Common myeloid progenitor, CD34-positive (primary cell): ENCODE results near the gene FRMPD3.
"Not testable (repeated sequence)": the region's sequence is repeated elsewhere in the genome, so short reads cannot be mapped to it uniquely, and the experiment has no call there.

Source experiments
- CTCF ChIA-PET: fragments of 350-600 bp; sonication (Branson Sonifier 250); formaldehyde crosslinking; loops from one replicate; lab custom pipeline; 2021; ENCODE audit warnings: antibody characterized with exemption; lab: Charles Lee
- POLR2A ChIA-PET: fragments of 350-600 bp; sonication (Branson Sonifier 250); formaldehyde crosslinking; loops from one replicate; lab custom pipeline; 2021; ENCODE audit warnings: antibody characterized with exemption; lab: Charles Lee
- DNase-seq, 3 donors: peaks; one replicate each; pipeline versions ENCODE4 v3.0.0 to v3.0.0-alpha.2; 2013
- H3K27ac ChIP-seq, 2 experiments: 1 replicate in 1 of 2; 2 replicates in 1 of 2; pipeline ENCODE4 v1.7.0; 2013; ENCODE audit warnings: inconsistent platforms in 2 of 2, low read length in 2 of 2, mild to moderate bottlenecking in 2 of 2, low read depth in 1 of 2, moderate library complexity in 1 of 2; ENCODE audit not compliant: severe bottlenecking in 2 of 2, insufficient read depth in 1 of 2, poor library complexity in 1 of 2
- H3K27me3 ChIP-seq, 5 experiments: replicated peaks in 2 of 5; 1 replicate in 3 of 5; 2 replicates in 2 of 5; pipeline versions ENCODE4 v1.6.1 to v1.7.0; 2013; ENCODE audit warnings: low read length in 4 of 5, mild to moderate bottlenecking in 2 of 5, moderate library complexity in 2 of 5, inconsistent platforms in 1 of 5; ENCODE audit not compliant: insufficient read depth in 5 of 5, control insufficient read depth in 4 of 5
- H3K36me3 ChIP-seq, 4 experiments: 1 replicate in 2 of 4; 2 replicates in 2 of 4; pipeline versions ENCODE4 v1.6.1 to v1.7.0; 2013; ENCODE audit warnings: low read length in 3 of 4, control low read depth in 1 of 4, mild to moderate bottlenecking in 1 of 4; ENCODE audit not compliant: control insufficient read depth in 4 of 4, insufficient read depth in 4 of 4
- H3K4me1 ChIP-seq, 4 experiments: 1 replicate in 3 of 4; 2 replicates in 1 of 4; pipeline versions ENCODE4 v1.6.1 to v1.7.1; 2013; ENCODE audit warnings: low read length in 3 of 4, mild to moderate bottlenecking in 3 of 4, control low read depth in 1 of 4, inconsistent platforms in 1 of 4, moderate library complexity in 1 of 4; ENCODE audit not compliant: control insufficient read depth in 4 of 4, insufficient read depth in 4 of 4; ENCODE audit errors: control extremely low read depth in 1 of 4
- H3K4me3 ChIP-seq, 7 experiments: 1 replicate in 4 of 7; 2 replicates in 3 of 7; pipeline versions ENCODE4 v1.5.1 to v1.7.0; 2013; ENCODE audit warnings: mild to moderate bottlenecking in 7 of 7, low read length in 6 of 7, moderate library complexity in 6 of 7, inconsistent platforms in 2 of 7, low read depth in 2 of 7, control low read depth in 1 of 7; ENCODE audit not compliant: insufficient read depth in 4 of 7, control insufficient read depth in 1 of 7; ENCODE audit errors: extremely low read depth in 1 of 7
- H3K9me3 ChIP-seq, 5 experiments: 1 replicate in 4 of 5; 2 replicates in 1 of 5; pipeline versions ENCODE4 v1.6.1 to v1.7.1; 2013; ENCODE audit warnings: low read length in 4 of 5, mild to moderate bottlenecking in 2 of 5, inconsistent platforms in 1 of 5, low read depth in 1 of 5, moderate library complexity in 1 of 5; ENCODE audit not compliant: control insufficient read depth in 4 of 5, insufficient read depth in 2 of 5; ENCODE audit errors: control extremely low read depth in 1 of 5
- WGBS: methylation state at CpG from one replicate; pipeline ENCODE4 v1.1.5; 2013; ENCODE audit not compliant: insufficient coverage; 5-methylcytosine and 5-hydroxymethylcytosine counted together

Gene FRMPD3

GRCh38 chrX:107471420-107471819 lies 22.0 kb downstream of the FRMPD3 start:
- POLR2A ChIA-PET, H3K27ac ChIP-seq, CTCF ChIA-PET, H3K4me3 ChIP-seq, H3K9me3 ChIP-seq, H3K4me1 ChIP-seq, DNase-seq, H3K36me3 ChIP-seq: not testable (repeated sequence)
- peaks cover 0 to 14% (median 0%) of the 10 kb centered on the region in 5 experiments for H3K27me3 ChIP-seq
- WGBS: no CpG with 5 or more reads among the region's 4 CpGs

GRCh38 chrX:107477406-107477805 lies 28.0 kb downstream of the FRMPD3 start:
- H3K36me3 ChIP-seq: no peaks in the 10 kb centered on the region
- H3K27me3 ChIP-seq: peaks cover 0 to 13% (median 0%) of the 10 kb centered on the region in 5 experiments
- H3K4me3 ChIP-seq: no peak overlapping the region
- WGBS: 93% methylated on average over 3 of the region's 4 CpGs
- H3K27ac ChIP-seq: no peak overlapping the region
- DNase-seq: no peak
- no peaks in the 10 kb centered on the region for H3K9me3 ChIP-seq
- H3K4me1 ChIP-seq: no peaks in the 10 kb centered on the region
- ChIA-PET CTCF (no interaction called here), POLR2A (interaction anchor here (0.7 kb wide), 1 partner anchor 122 kb away, joined by 6 read pairs; no protein-coding TSS in a partner anchor)

- ChIA-PET CTCF (no interaction called here), POLR2A (no interaction called here)
- H3K36me3 ChIP-seq: no peaks in the 10 kb centered on the region
- no peak overlapping the region for H3K4me3 ChIP-seq
- no peaks in the 10 kb centered on the region for H3K4me1 ChIP-seq
- no peak overlapping the region for H3K27ac ChIP-seq
- H3K27me3 ChIP-seq: peaks cover 0 to 16% (median 0%) of the 10 kb centered on the region in 5 experiments
- H3K9me3 ChIP-seq: no peaks in the 10 kb centered on the region
- WGBS: 81% methylated on average over 4 of the region's 5 CpGs
- no peak for DNase-seq
Observed at GRCh38 chrX:107480272-107480671, 30.8 kb downstream of the FRMPD3 start.

DNA sequence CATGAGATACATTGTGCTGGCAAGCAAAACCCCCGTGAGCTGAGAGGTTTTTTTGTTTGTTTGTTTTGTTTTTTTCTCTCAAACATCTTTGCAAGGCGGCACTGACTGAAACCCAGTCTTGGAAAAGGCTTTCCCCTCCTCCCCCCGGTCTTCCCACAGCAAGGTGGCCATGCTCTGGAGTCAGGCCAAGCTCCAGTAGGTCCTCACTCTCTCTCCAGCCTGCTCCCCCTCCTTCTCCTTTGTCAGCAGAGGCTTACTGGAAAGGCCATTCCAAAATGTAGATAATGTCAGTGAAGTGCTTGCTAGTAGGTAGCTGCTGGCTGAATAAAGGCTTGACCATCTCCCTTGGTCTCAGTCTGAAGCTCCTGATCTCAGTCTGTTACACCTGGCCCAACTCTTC lies 32.6 kb downstream of the FRMPD3 start:
- Histone ChIP-seq H3K36me3 (no peaks in the 10 kb centered on the region), H3K9me3 (no peaks in the 10 kb centered on the region), H3K27ac (no peak overlapping the region), H3K4me1 (no peaks in the 10 kb centered on the region), H3K27me3 (peaks cover 0 to 21% (median 0%) of the 10 kb centered on the region in 5 experiments), H3K4me3 (no peak overlapping the region)
- 39% methylated on average over 2 of the region's 3 CpGs for WGBS
- ChIA-PET POLR2A (no interaction called here), CTCF (no interaction called here)
- DNase-seq: no peak

- Histone ChIP-seq H3K9me3 (no peaks in the 10 kb centered on the region), H3K27ac (no peak overlapping the region), H3K27me3 (peaks cover 0 to 14% (median 0%) of the 10 kb centered on the region in 5 experiments), H3K4me1 (no peaks in the 10 kb centered on the region), H3K36me3 (no peaks in the 10 kb centered on the region), H3K4me3 (no peak overlapping the region)
- ChIA-PET POLR2A (no interaction called here), CTCF (no interaction called here)
- WGBS: 38% methylated on average over 4 of the region's 8 CpGs
- no peak for DNase-seq
Observed at GRCh38 chrX:107484002-107484726, 34.7 kb downstream of the FRMPD3 start.

DNA sequence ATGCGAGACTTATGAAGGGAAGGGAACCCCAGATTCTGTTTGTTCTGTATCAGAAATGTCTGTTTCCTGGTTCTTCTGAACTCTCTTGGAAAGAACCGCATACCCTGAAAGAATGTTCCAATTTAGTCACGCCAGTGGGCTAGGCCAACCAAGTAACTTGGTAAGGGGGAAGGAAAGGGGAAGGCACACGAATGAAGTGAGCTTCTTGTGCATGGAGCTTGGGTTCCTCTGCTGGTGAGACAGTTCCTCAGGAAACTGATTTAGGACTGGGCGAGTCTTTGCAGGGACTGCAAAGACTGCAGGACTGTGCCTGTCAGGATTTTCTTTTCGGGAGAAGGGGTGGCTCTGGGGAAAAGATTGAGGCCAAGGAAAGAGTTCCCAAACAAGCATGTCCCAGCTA lies 35.6 kb downstream of the FRMPD3 start:
- Histone ChIP-seq H3K27me3 (peaks cover 0 to 14% (median 0%) of the 10 kb centered on the region in 5 experiments), H3K27ac (no peak overlapping the region), H3K36me3 (no peaks in the 10 kb centered on the region), H3K4me1 (no peaks in the 10 kb centered on the region), H3K4me3 (no peak overlapping the region), H3K9me3 (no peaks in the 10 kb centered on the region)
- peak; percentile 1 to 22 (median 18) for DNase-seq
- POLR2A ChIA-PET: no interaction called here
- 47% methylated on average over 6 of the region's 6 CpGs for WGBS
- CTCF ChIA-PET: no interaction called here

GRCh38 chrX:107493141-107493540 lies 43.7 kb downstream of the FRMPD3 start:
- Histone ChIP-seq H3K27ac (no peak overlapping the region), H3K9me3 (no peaks in the 10 kb centered on the region), H3K4me1 (no peaks in the 10 kb centered on the region), H3K4me3 (no peak overlapping the region), H3K36me3 (no peaks in the 10 kb centered on the region), H3K27me3 (peaks cover 0 to 11% (median 2%) of the 10 kb centered on the region in 5 experiments)
- POLR2A ChIA-PET: no interaction called here
- DNase-seq: no peak
- CTCF ChIA-PET: no interaction called here
- no CpG with 5 or more reads among the region's 2 CpGs for WGBS
